T-helper 2 cell treated with Interferon-gamma antibody and Interleukin-4, amounts not matched to agents 100 ng/mL and 5 ng/mL, for 36 hours (primary cell): ENCODE results near the gene ABHD17B. TPM values are rescaled to one million over a fixed set of nuclear protein-coding genes. Genes with fewer than 3 reads are reported as not detected.

Experiments used
- intact Hi-C: fragments of 100-400 bp; cut with micrococcal nuclease; formaldehyde crosslinking; loops from one replicate; pipeline ENCODE4 v1.15.1; 2023
- total RNA-seq: library from RNA; stranded (reverse); gene quantifications from 2 replicates; pipeline ENCODE4 v1.2.3, GENCODE V29; 2022

Gene ABHD17B
- total RNA-seq, 1 donor from 2014 or later = 28.7 TPM

DNA sequence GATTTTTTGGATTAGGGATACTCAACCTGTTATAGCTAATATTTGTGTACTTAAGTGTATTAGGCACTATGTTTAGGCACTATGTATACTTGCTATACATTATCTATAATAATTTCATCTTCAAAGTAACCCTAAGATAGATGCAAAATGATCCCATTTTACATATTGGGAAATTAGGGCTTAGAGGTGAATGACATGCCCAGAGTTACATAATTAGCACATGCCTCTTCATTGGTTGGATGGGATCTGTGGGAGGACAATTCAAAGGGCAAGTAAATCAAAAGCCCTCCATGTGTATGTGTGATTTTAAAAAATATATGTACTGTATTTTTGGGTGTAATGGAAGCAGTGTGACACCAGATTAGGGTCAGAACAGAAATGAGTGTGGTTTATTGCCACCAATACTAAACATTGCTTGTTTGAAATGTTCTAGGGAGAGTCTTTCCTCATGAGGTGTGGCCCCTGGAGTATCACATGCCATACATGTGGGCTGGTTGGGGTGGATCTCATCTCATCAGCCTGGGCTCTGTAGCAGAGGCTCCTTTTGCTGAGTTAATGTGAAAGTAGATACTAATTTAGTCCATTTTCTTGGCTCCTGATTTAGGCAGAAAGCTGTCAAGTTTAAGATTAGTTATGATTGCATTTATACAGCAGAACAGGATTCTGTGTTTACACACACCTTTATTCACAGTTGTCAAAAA lies 6.0 kb upstream of the ABHD17B start:
- intact Hi-C loops = loop anchor here (10.0 kb wide), 1 partner anchor 312 kb away; no protein-coding TSS in a partner anchor

- intact Hi-C loops = loop anchor here (10.0 kb wide), 1 partner anchor 311 kb away; no protein-coding TSS in a partner anchor
Measured at GRCh38 chr9:71915495-71915894, 4.5 kb upstream of the ABHD17B start.

- intact Hi-C loops = loop anchor here (1.0 to 10.0 kb wide), 13 partner anchors 10 to 1654 kb away; partner anchors contain the start of genes ANXA1, SMC5 and ZFAND5
Measured at GRCh38 chr9:71911908-71912335, 929 bp upstream of the ABHD17B start.

DNA sequence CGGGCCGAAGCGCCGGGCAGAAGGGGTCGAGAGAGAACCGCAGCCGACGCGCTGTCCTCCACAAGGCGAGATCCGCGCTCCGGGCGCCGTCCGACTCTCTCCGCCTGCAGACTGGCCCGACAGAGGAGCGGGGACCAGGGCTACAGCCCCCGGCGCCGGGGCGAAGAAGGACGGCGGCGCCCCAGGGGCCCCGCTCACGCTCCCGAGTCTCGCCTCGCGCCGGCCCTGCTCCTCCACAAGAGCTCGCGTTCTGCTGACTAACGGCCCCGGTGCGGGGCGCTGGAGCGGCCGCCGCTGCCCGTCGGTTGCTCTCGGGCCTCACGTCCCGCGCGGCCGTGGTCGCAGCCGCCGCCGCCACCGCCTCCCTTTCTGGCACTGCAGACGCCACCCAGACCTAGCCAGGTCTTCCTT lies 338 bp downstream of the ABHD17B start:
- intact Hi-C loops = loop anchor here (1.0 to 10.0 kb wide), 13 partner anchors 8 to 1652 kb away; partner anchors contain the start of genes ANXA1, SMC5 and ZFAND5

DNA sequence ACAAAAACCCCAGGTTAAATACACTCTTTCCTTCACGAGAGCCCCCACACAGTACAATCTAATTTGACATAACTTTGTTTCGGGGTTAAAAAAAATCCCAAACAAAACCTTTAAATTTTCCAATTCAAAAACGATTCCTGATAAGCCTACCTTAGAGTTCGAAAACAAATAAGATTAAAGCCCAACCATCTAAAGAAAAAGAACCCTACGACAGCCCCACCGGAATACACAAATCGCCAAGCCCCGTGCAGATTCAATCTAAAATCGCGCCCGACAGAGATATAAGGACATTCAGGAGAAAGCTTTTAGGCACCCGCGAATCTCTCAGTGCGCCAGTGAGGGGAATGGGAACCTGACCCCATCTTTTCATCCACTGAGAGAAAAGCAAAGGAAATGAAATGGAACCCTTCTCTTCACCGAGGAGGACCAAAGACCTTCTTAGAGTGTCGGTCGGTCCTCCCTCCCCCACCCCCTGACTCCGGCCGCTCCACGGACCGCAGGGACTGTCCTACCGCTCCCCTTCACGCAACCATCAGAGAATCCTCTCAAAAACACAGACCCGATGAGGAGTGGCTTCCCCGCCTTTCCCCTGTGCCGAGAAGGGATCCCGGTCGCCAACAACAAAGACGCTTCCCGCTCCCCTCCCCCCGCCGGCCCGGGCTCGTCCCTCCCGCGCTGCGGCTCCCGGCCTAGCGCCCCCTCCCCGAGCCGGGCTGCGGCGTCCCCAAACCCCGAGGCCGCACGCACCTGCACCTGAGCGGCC lies 925 bp downstream of the ABHD17B start:
- intact Hi-C loops = loop anchor here (2.0 to 10.0 kb wide), 7 partner anchors 51 to 1491 kb away; partner anchors contain the start of genes ANXA1 and ZFAND5

DNA sequence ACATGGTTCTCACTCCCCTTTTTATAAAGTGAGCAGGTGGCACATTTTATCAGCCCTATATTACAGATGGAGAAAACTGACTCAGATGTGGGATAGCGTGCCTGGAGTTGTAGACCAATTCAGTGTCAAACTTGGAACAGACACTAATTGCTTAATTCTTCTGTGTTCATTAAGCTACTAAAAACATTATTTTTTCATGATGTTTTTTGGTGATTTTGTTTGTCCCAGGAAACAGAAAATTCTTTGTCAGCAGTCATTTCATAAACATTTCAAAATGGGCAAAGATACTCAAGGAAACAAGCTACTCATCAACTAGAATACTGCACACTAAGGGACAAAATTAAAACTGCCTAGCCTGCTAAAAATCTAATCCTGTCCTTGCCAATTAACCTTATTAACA lies 2.2 kb downstream of the ABHD17B start:
- intact Hi-C loops = no loop called here

- intact Hi-C loops = no loop called here
Measured at GRCh38 chr9:71904076-71904475, 6.9 kb downstream of the ABHD17B start.

- intact Hi-C loops = loop anchor here (1.0 to 2.0 kb wide), 2 partner anchors 9 to 1487 kb away; partner anchors contain the start of genes ABHD17B, C9orf85 and KLF9
Measured at GRCh38 chr9:71901695-71902597, 9.0 kb downstream of the ABHD17B start.

- intact Hi-C loops = loop anchor here (5.0 kb wide), 2 partner anchors 41 to 116 kb away; no protein-coding TSS in a partner anchor
Measured at GRCh38 chr9:71898756-71899155, 12.2 kb downstream of the ABHD17B start.

GRCh38 chr9:71897577-71897976 lies 13.4 kb downstream of the ABHD17B start:
- intact Hi-C loops = loop anchor here (1.0 to 5.0 kb wide), 6 partner anchors 14 to 115 kb away; partner anchors contain the start of genes ABHD17B and C9orf85

DNA sequence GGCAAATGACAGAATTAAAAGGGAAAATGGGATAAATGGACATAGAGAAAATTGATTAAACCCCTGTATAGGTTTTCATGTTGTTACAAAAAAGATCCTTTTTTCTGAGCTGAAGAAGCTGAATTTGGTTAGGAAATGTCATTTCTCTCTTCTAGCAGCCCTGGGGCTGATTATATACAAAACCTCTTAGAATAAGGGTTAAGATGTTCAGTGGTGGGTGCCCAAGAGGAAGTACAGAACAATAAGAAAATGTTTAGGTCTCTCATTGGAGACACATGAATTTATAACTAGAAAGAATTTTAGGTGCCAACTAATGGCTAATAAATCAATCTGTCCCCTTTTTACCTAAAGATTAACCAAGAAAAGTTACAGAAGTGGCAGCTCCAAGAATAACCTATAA lies 14.2 kb downstream of the ABHD17B start:
- intact Hi-C loops = loop anchor here (1.0 to 5.0 kb wide), 6 partner anchors 15 to 114 kb away; partner anchors contain the start of genes ABHD17B and C9orf85

- intact Hi-C loops = loop anchor here (1.0 to 5.0 kb wide), 4 partner anchors 9 to 114 kb away; no protein-coding TSS in a partner anchor
Measured at GRCh38 chr9:71895955-71896354, 15.0 kb downstream of the ABHD17B start.

DNA sequence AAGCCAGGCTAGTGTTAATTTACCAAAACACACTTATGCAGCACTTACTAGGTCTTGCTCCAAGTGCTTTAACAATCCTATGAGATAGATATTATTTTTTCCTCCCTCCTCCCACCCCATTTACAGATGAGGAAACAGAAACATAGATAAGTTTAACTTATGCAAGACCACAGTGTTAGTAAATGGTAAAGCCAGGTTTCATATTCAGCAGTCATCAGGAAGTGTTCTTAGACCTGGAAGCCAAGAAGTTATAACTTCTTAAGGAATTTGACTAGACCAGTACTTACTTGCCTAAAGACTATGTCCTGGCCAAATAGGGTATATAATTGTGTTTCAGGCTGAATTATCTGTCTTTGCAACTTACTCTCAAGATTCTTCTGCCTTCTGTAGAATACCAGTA lies 15.9 kb downstream of the ABHD17B start:
- intact Hi-C loops = loop anchor here (1.0 to 5.0 kb wide), 3 partner anchors 8 to 113 kb away; no protein-coding TSS in a partner anchor

- intact Hi-C loops = no loop called here
Measured at GRCh38 chr9:71891557-71892189, 19.3 kb downstream of the ABHD17B start.

GRCh38 chr9:71890042-71890679 lies 20.8 kb downstream of the ABHD17B start:
- intact Hi-C loops = no loop called here

DNA sequence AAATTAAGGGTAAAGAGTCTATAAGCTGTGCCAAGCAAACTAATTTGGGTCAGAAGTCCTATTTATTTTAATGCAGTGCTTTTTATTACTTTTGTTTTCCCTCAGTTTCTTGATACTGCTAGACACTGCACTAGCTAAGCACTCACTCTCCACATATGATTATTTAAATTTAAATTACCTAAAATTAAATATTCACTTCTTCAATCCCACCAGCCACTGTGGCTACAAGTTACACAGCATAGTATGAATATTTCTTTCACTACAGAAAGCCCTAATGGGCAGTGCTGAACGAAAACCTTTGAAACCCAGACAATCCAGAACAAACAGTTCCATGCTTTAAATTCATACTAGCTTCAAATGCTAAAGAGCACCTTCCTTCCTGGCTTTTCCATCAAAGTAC lies 23.6 kb downstream of the ABHD17B start:
- intact Hi-C loops = loop anchor here (1.0 kb wide), 1 partner anchor 8 kb away; no protein-coding TSS in a partner anchor

GRCh38 chr9:71886541-71886940 lies 24.5 kb downstream of the ABHD17B start:
- intact Hi-C loops = no loop called here

DNA sequence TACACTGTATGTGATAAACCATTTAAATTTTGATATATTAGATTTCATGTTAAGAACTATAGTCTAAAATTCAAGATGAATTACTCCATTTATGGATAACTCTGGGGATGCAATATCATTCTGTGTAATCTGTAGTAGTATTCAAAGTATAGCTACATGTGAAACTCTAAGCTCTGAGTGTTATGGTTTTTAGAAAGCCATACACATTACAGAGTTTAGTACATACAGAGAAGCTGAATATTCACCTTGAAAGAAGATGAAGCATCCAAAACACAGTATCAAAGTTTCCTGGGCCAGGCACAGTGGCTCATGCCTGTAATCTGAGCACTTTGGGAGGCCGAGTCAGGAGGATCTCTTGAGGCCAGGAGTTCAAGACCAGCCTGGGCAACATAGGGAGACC lies 25.0 kb downstream of the ABHD17B start:
- intact Hi-C loops = no loop called here

GRCh38 chr9:71885467-71885866 lies 25.5 kb downstream of the ABHD17B start:
- intact Hi-C loops = no loop called here

GRCh38 chr9:71884005-71884404 lies 27.0 kb downstream of the ABHD17B start:
- intact Hi-C loops = no loop called here
